ENCODE measurements around the gene PRDM2.

The PRDM2 gene

DNA sequence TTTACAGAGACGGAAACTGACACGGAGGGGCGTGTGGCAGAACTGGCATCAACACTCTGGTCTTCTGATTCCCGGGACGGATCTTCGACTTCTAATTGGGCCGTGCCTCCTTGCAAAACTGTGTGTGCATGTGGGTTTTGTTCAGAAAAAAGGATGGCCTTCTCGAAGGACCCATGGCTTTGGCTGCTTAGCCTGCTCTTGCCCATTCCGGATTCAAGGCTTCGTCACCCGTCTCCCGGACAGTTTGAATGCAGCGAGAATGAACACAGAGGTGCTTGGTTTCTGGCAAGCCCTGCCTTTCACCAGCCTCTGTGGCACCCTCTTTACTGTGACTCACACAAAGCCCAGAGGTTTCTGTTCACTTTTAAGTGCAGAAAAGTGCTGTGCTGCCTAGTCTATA, 120.1 kb downstream of the PRDM2 start:
- no peak for DNase-seq

DNA sequence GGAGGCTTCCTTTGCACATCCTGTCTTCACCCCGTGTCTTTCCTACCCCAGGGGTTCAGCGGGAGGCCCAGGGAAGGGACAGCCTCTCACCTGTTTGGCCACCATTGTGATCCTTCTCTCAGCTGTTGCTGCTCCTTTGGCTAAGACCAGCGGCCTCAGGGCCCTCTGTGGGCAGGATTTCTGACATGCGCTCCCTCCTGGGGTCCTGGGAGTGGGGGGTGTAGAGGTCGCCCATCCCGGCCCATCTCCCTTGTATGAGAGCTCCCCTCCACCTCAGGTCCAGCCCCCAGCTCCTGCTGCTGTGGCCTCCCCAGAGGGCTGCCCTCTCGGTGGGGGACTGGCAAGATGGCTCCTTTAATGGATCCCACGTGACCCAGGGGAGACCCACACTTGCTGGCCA, 120.5 kb downstream of the PRDM2 start:
- DNase-seq: no peak

DNA sequence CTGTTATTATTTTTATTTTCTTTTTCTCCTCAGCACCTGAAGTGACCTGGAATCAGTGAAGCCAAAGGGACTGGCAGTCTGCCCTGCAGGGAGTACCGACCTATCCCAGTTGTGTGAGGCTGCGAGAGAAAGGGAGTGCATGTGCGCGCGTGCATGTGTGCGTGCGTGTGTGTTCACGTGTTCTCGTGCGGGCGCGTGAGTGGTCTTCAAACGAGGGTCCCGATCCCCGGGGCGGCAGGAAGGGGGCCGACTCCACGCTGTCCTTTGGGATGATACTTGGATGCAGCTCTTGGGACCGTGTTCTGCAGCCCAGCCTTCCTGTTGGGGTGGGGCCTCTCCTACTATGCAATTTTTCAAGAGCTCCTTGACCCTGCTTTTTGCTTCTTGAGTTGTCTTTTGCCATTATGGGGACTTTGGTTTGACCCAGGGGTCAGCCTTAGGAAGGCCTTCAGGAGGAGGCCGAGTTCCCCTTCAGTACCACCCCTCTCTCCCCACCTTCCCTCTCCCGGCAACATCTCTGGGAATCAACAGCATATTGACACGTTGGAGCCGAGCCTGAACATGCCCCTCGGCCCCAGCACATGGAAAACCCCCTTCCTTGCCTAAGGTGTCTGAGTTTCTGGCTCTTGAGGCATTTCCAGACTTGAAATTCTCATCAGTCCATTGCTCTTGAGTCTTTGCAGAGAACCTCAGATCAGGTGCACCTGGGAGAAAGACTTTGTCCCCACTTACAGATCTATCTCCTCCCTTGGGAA, 123.3 kb downstream of the PRDM2 start:
- no peak for DNase-seq

DNA sequence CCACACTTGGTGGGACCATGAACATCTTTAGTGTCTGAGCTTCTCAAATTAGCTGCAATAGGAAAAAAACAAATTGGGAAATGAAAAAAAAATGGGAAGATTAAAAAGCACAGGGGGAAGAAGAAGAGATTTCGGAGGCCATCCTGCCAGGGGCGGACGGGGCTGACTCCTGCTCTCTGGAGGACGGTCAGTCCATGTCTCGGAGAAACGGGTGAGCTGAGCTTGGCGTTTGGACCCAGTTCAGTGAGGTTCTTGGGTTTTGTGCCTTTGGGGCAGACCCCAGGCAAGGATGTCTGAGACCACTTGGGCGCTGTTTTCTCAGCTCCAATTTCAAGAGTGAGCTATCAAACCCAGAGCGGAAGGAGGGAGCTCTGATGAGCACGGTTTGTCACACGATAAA, 123.9 kb downstream of the PRDM2 start:
- no peak for DNase-seq

- no peak for DNase-seq
Observed at GRCh38 chr1:13824626-13825025, 124.6 kb downstream of the PRDM2 start.

DNA sequence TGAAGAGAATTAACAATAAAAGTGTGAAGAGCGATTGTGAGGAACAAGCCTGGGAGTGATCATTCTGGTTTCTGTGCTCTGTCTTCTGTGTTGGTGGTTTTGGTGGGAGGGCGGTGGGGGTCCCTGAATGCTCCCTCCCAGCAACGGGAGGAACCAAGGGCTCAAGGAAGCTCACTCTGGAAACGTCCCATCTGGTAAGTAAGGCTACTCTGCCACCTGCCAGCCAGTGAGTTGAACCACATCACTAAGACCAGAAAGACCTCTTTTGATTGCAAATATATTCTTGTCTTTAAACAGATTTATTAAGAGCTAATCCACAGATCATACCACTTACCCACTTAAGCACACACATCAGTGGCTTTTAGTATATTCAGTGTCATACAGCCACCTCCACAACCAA, 125.0 kb downstream of the PRDM2 start:
- DNase-seq: no peak

GRCh38 chr1:13826009-13826408, 126.0 kb downstream of the PRDM2 start:
- no peak for DNase-seq

DNA sequence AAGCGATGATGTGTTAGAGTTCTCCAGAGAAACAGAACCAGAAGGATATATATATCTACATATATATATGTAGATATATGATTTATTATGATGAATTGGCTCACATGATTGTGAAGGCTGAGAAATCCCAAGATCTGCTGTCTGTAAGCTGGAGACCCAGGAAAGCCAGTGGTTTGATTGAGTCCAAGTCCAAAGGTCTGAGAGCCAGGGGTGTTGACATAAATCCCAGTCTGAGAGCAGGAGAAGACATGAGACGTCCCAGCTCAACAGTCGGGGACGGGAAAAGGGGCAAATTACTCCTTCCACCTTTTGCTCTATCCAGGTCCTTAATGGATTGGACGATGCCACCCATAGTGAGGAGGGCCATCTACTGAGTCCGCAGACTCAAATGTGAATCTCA, 126.6 kb downstream of the PRDM2 start:
- DNase-seq: no peak

GRCh38 chr1:13828454-13829151, 128.6 kb downstream of the PRDM2 start:
- no peak for DNase-seq

GRCh38 chr1:13829152-13829769, 129.3 kb downstream of the PRDM2 start:
- no peak for DNase-seq

GRCh38 chr1:13830170-13830569, 130.2 kb downstream of the PRDM2 start:
- DNase-seq: no peak

DNA sequence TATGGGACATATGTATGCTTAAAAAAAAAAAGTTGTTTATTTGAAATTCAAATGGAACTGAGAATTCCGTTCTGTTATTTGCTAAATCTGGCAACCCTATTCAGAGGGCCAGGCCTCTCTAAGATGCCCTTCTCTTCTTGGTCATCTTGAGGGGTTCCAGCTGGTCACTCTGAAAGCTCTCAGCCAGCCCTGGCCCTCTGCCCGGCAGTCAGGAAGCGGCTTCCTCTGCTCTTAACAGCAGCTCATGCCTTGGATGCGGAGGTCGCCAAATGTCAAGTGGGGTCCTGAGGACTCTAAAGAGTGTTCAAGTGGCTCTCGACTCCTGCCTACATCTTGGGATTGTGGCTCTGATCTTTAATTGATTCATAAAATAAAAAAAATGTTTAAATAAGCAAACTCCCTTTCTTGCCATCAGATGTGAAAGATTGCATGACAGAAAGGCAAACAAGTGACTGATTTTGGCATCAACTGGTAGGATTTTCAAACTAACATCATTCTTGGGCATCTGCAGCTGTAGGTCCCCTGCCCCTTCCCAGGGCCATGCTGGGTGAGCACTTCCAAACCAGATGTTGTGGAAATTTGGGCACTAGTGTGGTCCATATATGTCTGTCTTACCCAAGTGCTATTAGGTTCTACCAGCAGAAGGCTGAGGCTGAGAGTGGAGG, 130.8 kb downstream of the PRDM2 start:
- DNase-seq: no peak

- no peak for DNase-seq
Observed at GRCh38 chr1:13832100-13832499, 132.1 kb downstream of the PRDM2 start.

DNA sequence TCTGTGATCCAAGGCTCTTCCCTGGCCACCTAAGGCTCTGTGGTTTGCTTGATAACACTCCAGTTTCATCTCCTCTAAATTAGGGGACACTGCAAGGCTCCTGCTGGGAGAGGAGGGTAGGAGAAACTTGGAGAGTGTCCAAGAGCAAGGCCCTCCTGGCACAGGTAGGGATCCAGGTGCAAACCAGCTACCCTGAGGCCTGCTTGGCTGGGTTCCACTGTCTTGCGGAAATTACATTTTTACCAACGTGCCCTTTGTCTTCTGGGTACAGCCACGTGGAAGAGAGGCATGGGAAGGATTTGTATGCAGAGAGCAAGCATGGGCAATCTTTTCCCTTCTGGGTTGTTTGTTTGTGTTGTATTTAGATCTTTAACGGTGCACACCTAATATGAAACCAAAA, 132.5 kb downstream of the PRDM2 start:
- no peak for DNase-seq

- DNase-seq: no peak
Observed at GRCh38 chr1:13836136-13836535, 136.1 kb downstream of the PRDM2 start.

- no peak for DNase-seq
Observed at GRCh38 chr1:13836631-13837030, 136.6 kb downstream of the PRDM2 start.

GRCh38 chr1:13838236-13838635, 138.2 kb downstream of the PRDM2 start:
- no peak for DNase-seq

GRCh38 chr1:13842497-13842896, 142.5 kb downstream of the PRDM2 start:
- no peak for DNase-seq

DNA sequence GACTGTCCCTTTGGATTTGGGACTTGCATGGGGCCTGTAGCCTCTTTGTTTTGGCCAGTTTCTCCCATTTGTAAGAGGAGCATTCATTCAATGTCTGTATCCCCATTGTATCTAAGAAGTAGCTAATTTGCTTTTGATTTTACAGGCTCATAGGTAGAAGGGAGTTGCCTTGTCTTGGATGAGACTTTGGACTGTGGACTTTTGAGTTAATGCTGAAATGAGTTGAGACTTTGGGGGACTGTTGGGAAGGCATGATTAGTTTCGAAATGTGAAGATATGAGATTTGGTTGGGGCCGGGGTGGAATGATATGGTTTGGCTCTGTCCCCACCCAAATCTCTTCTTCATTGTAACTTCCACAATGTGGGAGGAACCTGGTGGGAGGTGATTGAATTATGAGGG, 151.7 kb downstream of the PRDM2 start:
- no peak for DNase-seq

GRCh38 chr1:13855554-13855953, 155.6 kb downstream of the PRDM2 start:
- no peak for DNase-seq

DNA sequence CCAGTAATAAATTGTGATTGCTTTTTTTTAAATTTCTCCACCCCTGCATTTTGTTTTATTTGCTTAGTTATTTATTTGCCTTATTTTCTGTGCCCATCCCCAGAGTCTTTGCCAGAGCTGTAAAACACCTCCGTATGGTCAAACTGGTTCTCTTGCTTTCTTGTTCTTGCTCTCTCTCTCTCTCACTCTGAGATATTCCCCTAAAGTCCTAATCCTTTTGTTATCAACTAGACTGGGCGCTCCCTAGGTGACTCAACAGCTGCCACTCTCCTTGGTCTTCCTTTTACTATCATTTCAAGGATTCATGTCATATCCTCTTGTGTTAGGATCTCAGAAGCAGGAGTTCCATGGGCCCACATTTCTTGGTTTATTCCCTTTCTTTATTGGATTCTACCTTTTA, 160.0 kb downstream of the PRDM2 start:
- no peak for DNase-seq

- no peak for DNase-seq
Observed at GRCh38 chr1:13864760-13865159, 164.8 kb downstream of the PRDM2 start.

GRCh38 chr1:13865851-13866250, 165.9 kb downstream of the PRDM2 start:
- DNase-seq: no peak

GRCh38 chr1:13867603-13868002, 167.6 kb downstream of the PRDM2 start:
- no peak for DNase-seq

Measured in effector CD8-positive, alpha-beta T cell (primary cell).